Motor neuron (in vitro differentiated cells): ENCODE measurements around the gene P3H2. TPM values are rescaled to one million over a fixed set of nuclear protein-coding genes. Genes with fewer than 3 reads are reported as not detected.
A peak's percentile ranks its signal among the peaks of the same experiment; 100 is the strongest.

Experiments used
- ATAC-seq, 8 experiments: fragments of 200-7000 bp; cut with Tn5 transposase; replicated peaks in 6 of 8; 2 replicates each; pipeline ENCODE4 v1.8.0; 2021; ENCODE audit warnings: mild to moderate bottlenecking in 8 of 8, moderate library complexity in 8 of 8
- H3K27ac ChIP-seq, 2 donors: fragments of 250-450 bp; sonication (Bioruptor Pico); 2 replicates each; pipeline ENCODE4 v1.9.0; 2021; ENCODE audit warnings: antibody characterized with exemption in 2 of 2, mild to moderate bottlenecking in 2 of 2, moderate library complexity in 1 of 2
- H3K4me1 ChIP-seq, 2 donors: fragments of 250-450 bp; sonication (Bioruptor Pico); replicated peaks in 1 of 2; 2 replicates each; pipeline ENCODE4 v1.6.1; 2021; ENCODE audit warnings: antibody characterized with exemption in 2 of 2, mild to moderate bottlenecking in 2 of 2, moderate library complexity in 1 of 2
- H3K4me3 ChIP-seq, 5 donors: fragments of 250-450 bp; sonication (Bioruptor Pico); 2 replicates each; pipeline ENCODE4 v1.9.0; 2021; ENCODE audit warnings: antibody characterized with exemption in 5 of 5, mild to moderate bottlenecking in 5 of 5, moderate library complexity in 4 of 5
- WGBS, 10 experiments: fragments of 450-650 bp; shearing (Covaris generic); methylation state at CpG; one replicate each; pipeline ENCODE4 v1.0.0; 2022; 5-methylcytosine and 5-hydroxymethylcytosine counted together
- in situ Hi-C, 9 experiments: fragments of 400-800 bp; cut with MboI; loops; one replicate each; pipeline ENCODE4 v1.15.0; 2021; ENCODE audit warnings: low sequenced_read_pairs in 9 of 9, low pct_unique_long_range_greater_than_20kb in 2 of 9; ENCODE audit not compliant: unreplicated experiment in 9 of 9
- total RNA-seq, 8 experiments: library from RNA; unstranded; fragments of 300-600 nt; gene quantifications; 2 replicates each; pipeline versions ENCODE4 v1.2.3 to v1.2.4, GENCODE V29; 2022

P3H2 gene
- total RNA-seq, 8 experiments from 2014 or later, result 0.76 to 58.2 (median 1.5) TPM; not detected in 1

GRCh38 chr3:189995129-189995528 lies 125.6 kb downstream of the P3H2 start:
- Histone ChIP-seq H3K4me1 (no peaks in the 10 kb centered on the region), H3K4me3 (no peak overlapping the region), H3K27ac (no peak overlapping the region)
- 4 to 54% (median 40%) methylated on average over 2 to 3 of the region's 3 CpGs for WGBS, 10 experiments
- no peak for ATAC-seq
- in situ Hi-C loops, result loop anchor here in 1 of 9 experiments (25.0 kb wide), 1 partner anchor 192 kb away; no protein-coding TSS in a partner anchor

GRCh38 chr3:189990826-189991225 lies 129.9 kb downstream of the P3H2 start:
- no peaks in the 10 kb centered on the region for H3K4me1 ChIP-seq
- 79 to 100% (median 94%) methylated on average over 1 to 5 of the region's 5 CpGs; no CpG with 5 or more reads in 1 of the 10 experiments for WGBS, 10 experiments
- in situ Hi-C loops, result loop anchor here in 1 of 9 experiments (25.0 kb wide), 1 partner anchor 196 kb away; no protein-coding TSS in a partner anchor
- no peak overlapping the region for H3K4me3 ChIP-seq
- H3K27ac ChIP-seq, result no peak overlapping the region
- ATAC-seq, result no peak

- WGBS, 10 experiments, result 53 to 97% (median 92%) methylated on average over 3 to 9 of the region's 12 CpGs; no CpG with 5 or more reads in 3 of the 10 experiments
- Histone ChIP-seq H3K4me3 (no peak overlapping the region), H3K27ac (no peak overlapping the region), H3K4me1 (no peaks in the 10 kb centered on the region)
- in situ Hi-C loops, result loop anchor here in 1 of 9 experiments (25.0 kb wide), 1 partner anchor 198 kb away; no protein-coding TSS in a partner anchor
- ATAC-seq, result no peak
Observed at GRCh38 chr3:189988854-189989253, 131.8 kb downstream of the P3H2 start.

- ATAC-seq, result no peak
- H3K4me3 ChIP-seq, result no peak overlapping the region
- in situ Hi-C loops, result loop anchor here in 1 of 9 experiments (25.0 kb wide), 1 partner anchor 199 kb away; no protein-coding TSS in a partner anchor
- H3K4me1 ChIP-seq, result no peaks in the 10 kb centered on the region
- 52 to 100% (median 83%) methylated on average over 1 to 3 of the region's 3 CpGs; no CpG with 5 or more reads in 2 of the 10 experiments for WGBS, 10 experiments
- H3K27ac ChIP-seq, result no peak overlapping the region
Observed at GRCh38 chr3:189988322-189988721, 132.4 kb downstream of the P3H2 start.

GRCh38 chr3:189985948-189986347 lies 134.7 kb downstream of the P3H2 start:
- no peak overlapping the region for H3K27ac ChIP-seq
- ATAC-seq, result no peak
- H3K4me1 ChIP-seq, result no peaks in the 10 kb centered on the region
- in situ Hi-C loops, result loop anchor here in 1 of 9 experiments (25.0 kb wide), 1 partner anchor 201 kb away; no protein-coding TSS in a partner anchor
- WGBS, 10 experiments, result 65 to 100% (median 93%) methylated on average over 2 to 6 of the region's 6 CpGs
- no peak overlapping the region for H3K4me3 ChIP-seq

GRCh38 chr3:189983612-189984011 lies 137.1 kb downstream of the P3H2 start:
- ATAC-seq, result no peak
- Histone ChIP-seq H3K4me3 (no peak overlapping the region), H3K27ac (no peak overlapping the region), H3K4me1 (no peaks in the 10 kb centered on the region)
- in situ Hi-C loops, result loop anchor here in 1 of 9 experiments (25.0 kb wide), 1 partner anchor 204 kb away; no protein-coding TSS in a partner anchor
- WGBS, 10 experiments, result 54 to 100% (median 77%) methylated on average over 2 to 3 of the region's 3 CpGs; no CpG with 5 or more reads in 1 of the 10 experiments

GRCh38 chr3:189982321-189982945 lies 138.3 kb downstream of the P3H2 start:
- ATAC-seq, result no peak
- H3K4me1 ChIP-seq, result no peaks in the 10 kb centered on the region
- 46 to 100% (median 89%) methylated on average over 3 to 5 of the region's 5 CpGs; no CpG with 5 or more reads in 1 of the 10 experiments for WGBS, 10 experiments
- H3K4me3 ChIP-seq, result no peak overlapping the region
- in situ Hi-C loops, result loop anchor here in 1 of 9 experiments (25.0 kb wide), 1 partner anchor 205 kb away; no protein-coding TSS in a partner anchor
- H3K27ac ChIP-seq, result no peak overlapping the region

- in situ Hi-C loops, result loop anchor here in 1 of 9 experiments (25.0 kb wide), 1 partner anchor 206 kb away; no protein-coding TSS in a partner anchor
- no peaks in the 10 kb centered on the region for H3K4me1 ChIP-seq
- H3K27ac ChIP-seq, result no peak overlapping the region
- no peak overlapping the region for H3K4me3 ChIP-seq
- ATAC-seq, result peak in 3 of 8 experiments; percentile 17 to 62 (median 30)
Observed at GRCh38 chr3:189981668-189982067, 139.0 kb downstream of the P3H2 start.

GRCh38 chr3:189978753-189979152 lies 141.9 kb downstream of the P3H2 start:
- in situ Hi-C loops, result loop anchor here in 3 of 9 experiments (10.0 to 25.0 kb wide), 2 partner anchors 209 to 216 kb away; no protein-coding TSS in a partner anchor

GRCh38 chr3:189977174-189977573 lies 143.5 kb downstream of the P3H2 start:
- Histone ChIP-seq H3K4me3 (no peak overlapping the region), H3K4me1 (peaks cover 2 to 5% of the 10 kb centered on the region in 2 donors), H3K27ac (no peak overlapping the region)
- WGBS, 10 experiments, result 70 to 100% (median 100%) methylated on average over 1 to 5 of the region's 5 CpGs
- ATAC-seq, result no peak
- in situ Hi-C loops, result loop anchor here in 3 of 9 experiments (10.0 to 25.0 kb wide), 2 partner anchors 210 to 218 kb away; no protein-coding TSS in a partner anchor

More at GRCh38 chr3:189978753-189979152, 141.9 kb downstream of the P3H2 start:
- Histone ChIP-seq H3K4me3 (no peak overlapping the region), H3K27ac (no peak overlapping the region), H3K4me1 (peaks cover 2 to 5% of the 10 kb centered on the region in 2 donors)
- ATAC-seq, result no peak
- WGBS, 10 experiments, result 14 to 100% (median 92%) methylated on average over 1 to 3 of the region's 3 CpGs; no CpG with 5 or more reads in 4 of the 10 experiments

GRCh38 chr3:189975391-189975990 lies 145.2 kb downstream of the P3H2 start:
- in situ Hi-C loops, result loop anchor here in 3 of 9 experiments (10.0 to 25.0 kb wide), 2 partner anchors 212 to 219 kb away; no protein-coding TSS in a partner anchor
- Histone ChIP-seq H3K4me3 (no peak overlapping the region), H3K4me1 (peaks cover 2 to 5% of the 10 kb centered on the region in 2 donors), H3K27ac (no peak overlapping the region)
- WGBS, 10 experiments, result 20 to 69% (median 41%) methylated on average over 1 to 4 of the region's 4 CpGs
- peak in 5 of 8 experiments; percentile 67 to 95 (median 90) for ATAC-seq

GRCh38 chr3:189974359-189974758 lies 146.3 kb downstream of the P3H2 start:
- 6 to 100% (median 90%) methylated on average over 1 to 12 of the region's 12 CpGs; no CpG with 5 or more reads in 1 of the 10 experiments for WGBS, 10 experiments
- in situ Hi-C loops, result loop anchor here in 4 of 9 experiments (10.0 to 25.0 kb wide), 5 partner anchors 213 to 713 kb away; partner anchors contain the start of gene TMEM207 (in 1 of the 4)

More at GRCh38 chr3:189974359-189974758, 146.3 kb downstream of the P3H2 start:
- no peak overlapping the region for H3K27ac ChIP-seq
- H3K4me3 ChIP-seq, result no peak overlapping the region
- H3K4me1 ChIP-seq, result peaks cover 2 to 5% of the 10 kb centered on the region in 2 donors
- peak in 2 of 8 experiments; percentile 52 to 70 for ATAC-seq
